CD4-positive, alpha-beta T cell treated with Interleukin-2 at 100 ng/mL for 4 hours (primary cell): ENCODE results near the gene TMEM30A.

ENCODE experiments used
- DNase-seq: peaks from one replicate; pipeline ENCODE4 v3.0.0-alpha.2; 2020; ENCODE audit warnings: low spot score

The TMEM30A gene

DNA sequence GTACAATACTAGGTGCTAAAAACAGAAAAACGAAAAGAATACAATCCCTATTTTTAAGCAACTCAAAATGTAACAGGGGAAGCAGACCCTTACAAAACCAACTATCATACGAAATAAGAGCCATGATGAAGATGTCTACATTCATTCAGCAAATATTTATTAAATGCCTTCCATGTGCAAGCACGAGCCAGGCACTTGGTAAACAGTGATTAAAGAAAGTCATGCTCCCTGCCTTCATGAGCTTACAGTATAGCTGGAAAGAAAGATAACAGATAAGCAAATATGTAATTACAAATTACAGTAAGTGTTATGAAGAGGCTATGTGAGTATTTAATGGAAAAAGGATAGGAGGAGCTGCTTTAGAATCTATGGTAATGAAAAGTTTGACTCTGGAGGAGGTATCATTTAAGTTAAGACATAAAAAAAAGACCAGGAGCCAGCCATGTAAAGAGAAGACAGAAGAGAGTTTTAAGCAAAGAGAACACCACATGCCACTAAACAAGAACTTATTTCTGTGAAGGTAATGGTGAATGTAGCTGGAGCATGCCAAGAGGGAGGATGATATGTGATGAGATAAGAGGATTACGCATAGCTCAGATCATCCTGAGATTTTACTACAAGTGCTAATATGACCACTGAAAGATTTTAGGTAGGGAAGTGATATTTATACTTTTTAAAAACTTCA lies 21.7 kb downstream of the TMEM30A start:
- DNase-seq: no peak

- no peak for DNase-seq
Measured at GRCh38 chr6:75261299-75261698, 23.3 kb downstream of the TMEM30A start.

DNA sequence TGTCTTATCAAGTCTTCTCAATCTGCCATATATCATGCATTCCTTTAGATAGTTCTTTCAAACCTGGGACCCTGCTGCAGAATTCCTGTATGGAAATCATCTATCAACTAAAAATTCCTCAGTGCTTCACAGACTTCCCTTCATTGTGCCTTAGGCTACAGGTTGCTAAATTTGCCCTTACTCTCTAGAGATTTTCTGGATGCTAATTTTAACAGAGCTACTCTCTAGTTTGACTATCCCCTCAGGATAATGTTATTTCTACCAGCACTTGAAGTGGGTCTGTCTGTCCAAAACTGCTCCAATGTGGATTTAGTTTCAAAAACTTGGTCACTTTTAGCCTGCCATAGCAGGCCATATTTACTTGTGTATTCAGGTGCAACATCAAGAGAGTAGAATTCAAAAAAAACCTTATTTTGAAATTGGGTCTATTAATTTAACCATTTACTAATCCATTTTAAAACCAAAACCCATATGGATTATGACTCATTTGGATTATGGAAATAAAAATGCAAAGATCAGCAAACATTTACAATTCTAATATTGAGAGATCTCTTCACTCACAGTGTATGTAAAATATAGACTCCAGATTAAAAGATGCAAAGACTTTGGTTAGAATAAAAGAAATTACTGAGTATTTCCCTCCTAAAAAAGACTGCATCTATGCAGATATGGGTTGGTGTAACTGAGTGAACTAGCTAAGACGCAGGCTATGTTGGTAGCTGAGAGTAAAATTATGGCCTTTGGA lies 27.1 kb downstream of the TMEM30A start:
- no peak for DNase-seq

DNA sequence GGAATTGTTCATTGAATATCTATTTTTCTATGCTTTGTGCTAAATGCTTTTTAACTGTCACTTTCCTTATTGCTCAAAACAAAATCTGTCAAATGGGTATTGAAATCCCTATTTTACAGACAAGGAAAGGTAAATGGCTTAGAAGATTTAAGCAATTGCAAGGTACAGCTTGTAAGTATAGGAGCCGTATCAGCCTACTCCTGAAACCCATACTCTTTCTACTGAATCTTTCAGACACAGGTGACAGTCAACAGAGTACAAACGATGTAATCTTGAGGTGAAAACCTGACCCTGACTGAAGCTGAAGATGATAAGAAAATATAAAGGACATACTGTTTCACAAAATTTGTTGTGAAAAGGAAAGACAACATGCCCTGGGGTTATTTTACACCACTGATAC lies 34.0 kb downstream of the TMEM30A start:
- no peak for DNase-seq

DNA sequence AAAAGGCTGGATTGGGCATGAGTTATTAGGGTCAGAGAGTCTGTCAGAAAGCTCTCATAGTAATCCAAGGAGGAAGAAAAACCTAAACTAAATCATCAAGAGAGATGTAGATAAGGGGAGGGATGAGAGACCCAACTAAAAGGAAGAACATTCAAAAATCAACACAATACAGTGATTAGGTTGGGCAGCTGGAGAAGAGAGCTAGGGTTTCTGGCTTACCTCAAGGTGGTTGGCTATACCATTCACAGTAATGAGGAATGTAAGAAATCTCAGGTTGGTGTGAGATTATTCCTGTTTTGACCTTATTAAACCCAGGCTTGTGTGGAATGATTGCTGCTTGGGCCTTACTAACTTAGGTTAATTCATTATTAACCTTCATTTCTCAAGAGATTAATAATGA lies 34.8 kb downstream of the TMEM30A start:
- no peak for DNase-seq

DNA sequence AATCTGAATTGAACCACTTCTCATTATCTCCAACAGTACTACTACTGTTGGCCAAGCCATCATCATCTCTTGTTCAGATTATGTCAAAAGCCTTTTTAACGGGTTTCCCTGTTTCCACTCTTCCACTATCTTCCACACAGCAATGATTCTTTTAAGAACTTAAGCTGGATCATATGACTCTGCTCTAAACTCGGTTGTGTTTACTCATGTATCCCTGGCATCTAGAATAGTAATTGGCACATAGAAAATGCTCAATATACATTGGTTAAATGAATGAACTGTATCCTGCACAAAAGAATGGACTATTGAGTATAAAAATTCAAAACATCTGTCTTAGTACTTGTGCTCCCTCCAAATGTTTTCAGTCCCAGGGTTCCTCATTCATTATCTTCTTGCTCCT lies 38.2 kb downstream of the TMEM30A start:
- DNase-seq: no peak

GRCh38 chr6:75244063-75244584 lies 40.5 kb downstream of the TMEM30A start:
- no peak for DNase-seq

DNA sequence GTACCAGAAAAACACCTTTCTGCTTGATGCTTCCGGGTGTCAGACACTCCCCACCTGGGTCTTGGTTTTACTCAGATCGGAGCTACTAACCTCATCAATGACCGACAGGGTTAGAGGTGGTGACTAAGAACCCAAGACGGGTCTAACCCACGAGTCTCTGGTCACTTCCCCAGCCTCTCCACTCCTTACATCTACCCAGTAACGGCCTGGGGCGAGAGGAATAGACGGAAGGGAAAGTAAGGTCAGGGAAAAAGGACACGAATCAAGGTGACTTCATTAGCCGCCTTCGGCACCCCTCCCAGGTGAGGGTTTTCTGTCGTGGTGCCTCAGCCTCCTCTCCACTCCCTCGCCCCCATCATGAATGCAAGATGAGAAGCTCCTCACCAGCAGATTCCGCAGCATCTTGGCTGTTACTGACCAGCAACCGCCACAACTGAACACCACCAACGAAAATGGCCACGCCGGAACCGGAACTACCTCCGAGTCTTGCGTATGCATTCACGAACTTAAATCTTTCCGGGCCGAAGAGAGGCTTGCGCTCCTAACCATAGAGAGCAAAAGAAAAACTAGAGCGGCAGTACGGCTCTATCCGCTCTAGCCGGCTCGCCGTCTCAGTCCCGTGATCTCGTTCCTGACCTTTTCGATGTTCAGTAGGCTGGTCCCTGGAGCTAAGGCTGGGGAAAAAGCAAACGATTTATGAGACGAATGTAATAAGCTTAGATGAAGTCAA lies 41.1 kb downstream of the TMEM30A start, which contains the start of gene COX7A2:
TSS of gene COX7A2 (minus strand) at position 469 of the 730 bp plus-strand sequence. CDS start at position 402, 67 bp downstream.
- DNase-seq: peak; percentile 94

GRCh38 chr6:75236630-75237029 lies 48.0 kb downstream of the TMEM30A start:
- no peak for DNase-seq

- DNase-seq: no peak
Measured at GRCh38 chr6:75235271-75235670, 49.3 kb downstream of the TMEM30A start.

- no peak for DNase-seq
Measured at GRCh38 chr6:75234126-75234865, 50.3 kb downstream of the TMEM30A start.

DNA sequence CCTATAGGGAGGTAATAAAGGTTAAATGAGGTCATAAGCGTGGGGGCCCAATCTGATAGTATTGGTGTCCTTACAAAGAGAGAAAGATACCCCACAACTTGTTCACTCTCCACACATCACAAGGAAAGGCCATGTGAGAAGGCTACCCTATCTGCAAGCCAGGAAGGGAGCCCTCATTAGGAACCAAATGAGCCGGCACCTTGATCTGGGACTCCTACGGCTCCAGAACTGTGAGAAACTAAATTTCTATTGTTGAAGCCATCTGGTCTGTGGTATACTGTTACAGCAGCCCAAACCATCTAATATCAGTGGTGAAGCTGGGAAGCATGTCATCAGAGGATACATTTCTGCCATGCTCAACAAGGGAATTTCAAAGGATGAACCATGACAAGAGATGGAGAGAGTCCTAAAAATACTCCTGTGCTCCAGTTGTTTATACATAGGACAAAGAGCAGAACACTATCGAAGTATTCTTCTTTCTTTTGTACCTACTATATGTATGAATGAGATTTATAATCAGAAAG lies 51.4 kb downstream of the TMEM30A start:
- no peak for DNase-seq

- DNase-seq: no peak
Measured at GRCh38 chr6:75230484-75231325, 53.9 kb downstream of the TMEM30A start.

GRCh38 chr6:75224303-75224926 lies 60.2 kb downstream of the TMEM30A start:
- DNase-seq: no peak

GRCh38 chr6:75223428-75223827 lies 61.2 kb downstream of the TMEM30A start:
- no peak for DNase-seq

DNA sequence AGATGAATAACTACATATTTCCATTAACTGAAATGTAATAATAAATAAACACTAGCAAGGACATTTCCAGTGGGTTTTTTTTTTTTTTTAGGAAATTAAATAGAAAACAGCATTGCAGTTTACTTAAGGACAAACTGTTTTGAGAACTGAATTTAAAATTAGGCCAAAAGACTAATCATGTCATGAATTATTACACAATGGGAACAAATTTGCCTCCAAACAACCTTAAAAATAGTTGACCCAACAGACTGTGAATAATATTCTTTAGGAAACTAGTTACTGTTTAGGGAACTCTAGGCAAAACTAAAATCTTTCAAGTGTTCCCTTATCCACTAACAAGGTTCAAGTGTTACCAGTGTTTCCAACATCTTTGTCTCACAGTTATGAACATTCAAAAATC lies 62.3 kb downstream of the TMEM30A start:
- no peak for DNase-seq

GRCh38 chr6:75221116-75221515 lies 63.5 kb downstream of the TMEM30A start:
- no peak for DNase-seq

DNA sequence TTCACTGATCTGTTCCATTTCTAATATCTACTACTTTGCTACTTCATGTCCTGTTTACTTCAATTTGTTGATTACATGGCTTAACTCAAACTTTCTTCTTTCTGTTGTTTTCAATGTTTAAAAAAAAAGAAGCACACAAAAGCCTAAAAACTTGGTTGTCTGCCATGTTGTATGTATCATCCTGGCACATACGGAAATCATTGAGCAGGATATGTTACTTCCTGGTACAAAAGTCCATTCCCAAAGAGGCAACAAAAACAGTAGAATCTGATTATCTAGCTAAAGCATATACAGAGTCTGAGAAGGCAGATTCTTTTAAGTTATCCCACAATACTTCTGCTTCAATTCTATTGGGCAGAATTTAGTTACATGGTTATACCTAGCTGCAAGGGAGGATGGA lies 64.2 kb downstream of the TMEM30A start:
- no peak for DNase-seq

DNA sequence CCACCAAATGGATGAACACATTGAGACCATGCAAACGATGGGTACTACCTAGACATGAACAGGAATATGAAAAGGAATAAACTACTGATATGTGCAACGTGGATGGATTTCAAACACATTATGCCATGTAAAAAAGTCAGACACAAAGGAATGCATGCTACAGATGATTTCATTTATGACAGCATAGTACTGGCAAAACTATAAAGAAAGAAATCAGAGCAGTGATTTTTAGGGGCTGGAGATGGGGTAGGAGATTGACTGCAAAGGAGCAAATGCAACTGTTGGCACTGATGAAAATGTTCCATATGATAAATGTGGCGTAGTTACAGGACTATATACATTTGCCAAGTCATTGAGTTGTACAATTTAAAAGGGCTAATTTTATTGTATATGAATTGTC lies 65.3 kb downstream of the TMEM30A start:
- DNase-seq: no peak

GRCh38 chr6:75217193-75217592 lies 67.4 kb downstream of the TMEM30A start:
- no peak for DNase-seq
